B cell (primary cell): ENCODE data around the gene NDUFAF2. TPM values are rescaled to one million over a fixed set of nuclear protein-coding genes. Genes with fewer than 3 reads are reported as not detected.

Experiments
- ATAC-seq: fragments of 200-7000 bp; cut with Tn5 transposase; one replicate; pipeline ENCODE4 v1.10.0; 2021; ENCODE audit warnings: low read depth, mild to moderate bottlenecking, moderate number of reproducible peaks, moderate library complexity
- CTCF ChIA-PET: fragments of 350-600 bp; sonication (Branson Sonifier 250); formaldehyde crosslinking; loops from one replicate; lab custom pipeline; 2021; ENCODE audit warnings: antibody characterized with exemption, inconsistent platforms; lab: Charles Lee
- POLR2A ChIA-PET: fragments of 350-600 bp; sonication (Branson Sonifier 250); formaldehyde crosslinking; loops from one replicate; lab custom pipeline; 2021; ENCODE audit warnings: antibody characterized with exemption; lab: Charles Lee
- DNase-seq: peaks from one replicate; pipeline ENCODE4 v3.0.0; 2013
- H2AFZ ChIP-seq: 2 replicates; pipeline ENCODE4 v1.6.1; 2012; ENCODE audit warnings: mild to moderate bottlenecking, low read depth, low read length; ENCODE audit not compliant: insufficient read depth, poor library complexity, severe bottlenecking
- H3K27ac ChIP-seq, 2 donors: 1 replicate in 1 of 2; 2 replicates in 1 of 2; pipeline ENCODE4 v1.5.1; 2012 to 2013; ENCODE audit warnings: low read length in 2 of 2, mild to moderate bottlenecking in 2 of 2, moderate library complexity in 1 of 2
- H3K27me3 ChIP-seq, 4 experiments: fragments of 200-600 bp in 1 of 4; sonication (generic) in 1 of 4; replicated peaks in 1 of 4; 1 replicate in 2 of 4; 2 replicates in 2 of 4; pipeline versions ENCODE4 v1.6.1 to v1.7.0; 2013 to 2016; ENCODE audit warnings: low read length in 3 of 4, mild to moderate bottlenecking in 2 of 4, mixed read lengths in 1 of 4, moderate library complexity in 1 of 4; ENCODE audit not compliant: insufficient read depth in 4 of 4, control insufficient read depth in 3 of 4; ENCODE audit errors: control extremely low read depth in 1 of 4
- H3K36me3 ChIP-seq, 2 experiments: replicated peaks in 1 of 2; 1 replicate in 1 of 2; 2 replicates in 1 of 2; pipeline versions ENCODE4 v1.6.1 to v1.7.1; 2013; ENCODE audit warnings: low read length in 1 of 2; ENCODE audit not compliant: insufficient read depth in 2 of 2, control insufficient read depth in 1 of 2; ENCODE audit errors: control extremely low read depth in 1 of 2, extremely low read depth in 1 of 2
- H3K4me1 ChIP-seq, 2 donors: fragments of 200-600 bp in 1 of 2; sonication (generic) in 1 of 2; 1 replicate in 1 of 2; 2 replicates in 1 of 2; pipeline versions ENCODE4 v1.5.1 to v1.6.1; 2013 to 2017; ENCODE audit warnings: low read length in 2 of 2; ENCODE audit not compliant: control insufficient read depth in 2 of 2, insufficient read depth in 2 of 2
- H3K4me2 ChIP-seq: replicated peaks from 2 replicates; pipeline ENCODE3; 2012; ENCODE audit warnings: mild to moderate bottlenecking, low read depth, low read length; ENCODE audit not compliant: poor library complexity, severe bottlenecking
- H3K4me3 ChIP-seq, 5 experiments: fragments of 200-600 bp in 1 of 5; sonication (generic) in 1 of 5; 1 replicate in 3 of 5; 2 replicates in 2 of 5; pipeline versions ENCODE4 v1.5.1 to v1.7.0; 2011 to 2016; ENCODE audit warnings: low read length in 4 of 5, mild to moderate bottlenecking in 4 of 5, low read depth in 2 of 5, control low read depth in 1 of 5, moderate library complexity in 1 of 5; ENCODE audit not compliant: insufficient read depth in 1 of 5; ENCODE audit errors: control extremely low read depth in 1 of 5, extremely low read depth in 1 of 5
- H3K79me2 ChIP-seq: fragments of 200-600 bp; sonication (generic); one replicate; pipeline ENCODE4 v1.6.0; 2016; ENCODE audit warnings: low read length; ENCODE audit not compliant: control insufficient read depth, insufficient read depth
- H3K9ac ChIP-seq: fragments of 200-600 bp; sonication (generic); 2 replicates; pipeline ENCODE4 v1.6.1; 2017; ENCODE audit warnings: mild to moderate bottlenecking, low read length, moderate library complexity
- H3K9me3 ChIP-seq, 3 donors: one replicate each; pipeline versions ENCODE4 v1.6.1 to v1.7.1; 2013; ENCODE audit warnings: low read length in 2 of 3; ENCODE audit not compliant: control insufficient read depth in 2 of 3, insufficient read depth in 1 of 3; ENCODE audit errors: control extremely low read depth in 1 of 3
- H4K20me1 ChIP-seq: 2 replicates; pipeline ENCODE4 v1.6.0; 2012; ENCODE audit warnings: mild to moderate bottlenecking, low read length; ENCODE audit not compliant: insufficient read depth, control insufficient read depth, poor library complexity, severe bottlenecking
- H3K27ac Mint-ChIP-seq: one replicate; pipeline ENCODE4 v1.8.0; 2021; ENCODE audit warnings: mixed read lengths
- H3K27me3 Mint-ChIP-seq: one replicate; pipeline ENCODE4 v1.8.0; 2021; ENCODE audit warnings: mixed read lengths
- H3K4me1 Mint-ChIP-seq: one replicate; pipeline ENCODE4 v1.8.0; 2021; ENCODE audit warnings: mixed read lengths
- H3K4me3 Mint-ChIP-seq: one replicate; pipeline ENCODE4 v1.8.0; 2021; ENCODE audit warnings: mixed read lengths
- H3K9me3 Mint-ChIP-seq: one replicate; pipeline ENCODE4 v1.8.0; 2022; ENCODE audit warnings: mixed read lengths; ENCODE audit not compliant: insufficient read depth
- EZH2 ChIP-seq: IDR thresholded peaks from 2 replicates; pipeline ENCODE4 v1.6.1; 2012; ENCODE audit warnings: borderline replicate concordance, low read depth, mild to moderate bottlenecking, moderate library complexity, low read length; ENCODE audit not compliant: insufficient read depth, poor library complexity, severe bottlenecking
- WGBS: methylation state at CpG from one replicate; pipeline ENCODE4 v1.1.5; 2013; ENCODE audit warnings: missing lambda C conversion rate; ENCODE audit not compliant: insufficient coverage; 5-methylcytosine and 5-hydroxymethylcytosine counted together
- intact Hi-C: fragments of 100-400 bp; cut with micrococcal nuclease; formaldehyde crosslinking; loops from one replicate; pipeline ENCODE4 v1.10.0; 2022
- polyA plus RNA-seq: library from polyadenylated mRNA; depleted of rRNA; stranded (reverse); fragments of >200 nt; gene quantifications from 2 replicates; pipeline ENCODE4 v1.2.3, GENCODE V29; 2012
- total RNA-seq, 2 donors: library from RNA; stranded (reverse); fragments of 120-200 nt in 1 of 2; gene quantifications; 1 replicate in 1 of 2; 2 replicates in 1 of 2; pipeline versions ENCODE4 v1.2.3 to v1.2.4, GENCODE V29; 2013 to 2022
- TF ChIP-seq, protein P1 (sequence below): fragments of 200-600 bp; IDR thresholded peaks from one replicate; pipeline ENCODE4 v1.8.0; 2022; ENCODE audit warnings: antibody characterized with exemption, mild to moderate bottlenecking

Gene NDUFAF2
- total and polyA plus RNA-seq, 2 donors (not counting 1 experiment from before 2014, with no cell fraction given): 6.3 to 9.7 TPM

- no CpG with 5 or more reads among the region's 1 CpG for WGBS
- Histone ChIP-seq H3K27me3 (no peaks in the 10 kb centered on the region), H3K79me2 (no peaks in the 10 kb centered on the region), H4K20me1 (no peaks in the 10 kb centered on the region), H3K4me3 (no peak overlapping the region), H3K27ac (no peak overlapping the region), H3K9me3 (no peaks in the 10 kb centered on the region), H3K4me1 (no peaks in the 10 kb centered on the region), H3K9ac (no peak overlapping the region), H2AFZ (no peak overlapping the region), H3K36me3 (no peaks in the 10 kb centered on the region), H3K4me2 (no peak overlapping the region)
- TF ChIP-seq, protein P1, sequence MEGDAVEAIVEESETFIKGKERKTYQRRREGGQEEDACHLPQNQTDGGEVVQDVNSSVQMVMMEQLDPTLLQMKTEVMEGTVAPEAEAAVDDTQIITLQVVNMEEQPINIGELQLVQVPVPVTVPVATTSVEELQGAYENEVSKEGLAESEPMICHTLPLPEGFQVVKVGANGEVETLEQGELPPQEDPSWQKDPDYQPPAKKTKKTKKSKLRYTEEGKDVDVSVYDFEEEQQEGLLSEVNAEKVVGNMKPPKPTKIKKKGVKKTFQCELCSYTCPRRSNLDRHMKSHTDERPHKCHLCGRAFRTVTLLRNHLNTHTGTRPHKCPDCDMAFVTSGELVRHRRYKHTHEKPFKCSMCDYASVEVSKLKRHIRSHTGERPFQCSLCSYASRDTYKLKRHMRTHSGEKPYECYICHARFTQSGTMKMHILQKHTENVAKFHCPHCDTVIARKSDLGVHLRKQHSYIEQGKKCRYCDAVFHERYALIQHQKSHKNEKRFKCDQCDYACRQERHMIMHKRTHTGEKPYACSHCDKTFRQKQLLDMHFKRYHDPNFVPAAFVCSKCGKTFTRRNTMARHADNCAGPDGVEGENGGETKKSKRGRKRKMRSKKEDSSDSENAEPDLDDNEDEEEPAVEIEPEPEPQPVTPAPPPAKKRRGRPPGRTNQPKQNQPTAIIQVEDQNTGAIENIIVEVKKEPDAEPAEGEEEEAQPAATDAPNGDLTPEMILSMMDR: no peak
- no peak for TF ChIP-seq EZH2
- DNase-seq (no peak), ATAC-seq (no peak)
- H3K27me3 Mint-ChIP-seq: no peaks in the 10 kb centered on the region
- no peak overlapping the region for H3K27ac Mint-ChIP-seq
- H3K4me3 Mint-ChIP-seq: no peak overlapping the region
- intact Hi-C loops: no loop called here
- H3K9me3 Mint-ChIP-seq: no peaks in the 10 kb centered on the region
- CTCF ChIA-PET: no interaction called here
- H3K4me1 Mint-ChIP-seq: peaks cover 2% of the 10 kb centered on the region
- POLR2A ChIA-PET: no interaction called here
Observed at GRCh38 chr5:61084658-61085057, 139.7 kb downstream of the NDUFAF2 start.

DNA sequence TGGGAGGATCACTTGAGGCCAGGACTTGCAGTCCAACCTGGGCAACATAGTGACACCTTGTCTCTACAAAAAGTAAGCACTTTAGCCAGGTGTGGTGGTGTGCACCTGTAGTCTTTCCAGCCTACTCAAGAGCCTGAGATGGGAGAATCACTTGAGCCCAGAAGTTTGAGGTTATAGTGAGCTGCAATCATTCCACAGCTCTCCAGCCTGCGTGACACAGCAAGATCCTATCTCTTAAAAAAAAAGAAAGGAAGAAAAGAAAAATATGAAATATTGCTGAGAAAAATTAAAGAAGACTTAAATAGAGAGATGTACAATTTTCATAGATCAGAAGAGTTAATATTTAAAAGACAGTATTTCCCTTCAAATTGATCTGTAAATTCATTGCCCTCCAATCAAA lies 140.9 kb downstream of the NDUFAF2 start:
- Histone ChIP-seq H3K79me2 (no peaks in the 10 kb centered on the region), H3K27me3 (no peaks in the 10 kb centered on the region), H3K4me2 (no peak overlapping the region), H3K9ac (no peak overlapping the region), H3K36me3 (no peaks in the 10 kb centered on the region), H3K4me3 (no peak overlapping the region), H3K4me1 (no peaks in the 10 kb centered on the region), H3K27ac (no peak overlapping the region), H4K20me1 (no peaks in the 10 kb centered on the region), H2AFZ (no peak overlapping the region), H3K9me3 (no peaks in the 10 kb centered on the region)
- no peak for TF ChIP-seq EZH2
- TF ChIP-seq, protein P1: no peak
- no CpG with 5 or more reads among the region's 1 CpG for WGBS
- H3K9me3 Mint-ChIP-seq: no peaks in the 10 kb centered on the region
- H3K27ac Mint-ChIP-seq: no peak overlapping the region
- intact Hi-C loops: no loop called here
- H3K4me3 Mint-ChIP-seq: no peak overlapping the region
- no peak for ATAC-seq
- POLR2A ChIA-PET: no interaction called here
- DNase-seq: no peak
- H3K27me3 Mint-ChIP-seq: no peaks in the 10 kb centered on the region
- H3K4me1 Mint-ChIP-seq: peaks cover 2% of the 10 kb centered on the region
- CTCF ChIA-PET: no interaction called here
